ENCODE results near the gene IL1RAPL1.

IL1RAPL1 gene

GRCh38 chrX:29643181-29643580 is 1055.9 kb downstream of the IL1RAPL1 start:
- H3K4me2 ChIP-seq (ENCODE audit: low read depth, low read length, poor library complexity, severe bottlenecking): no peak overlapping the region
- no peaks in the 10 kb centered on the region for H3K9me2 ChIP-seq (replicated peaks; ENCODE audit: insufficient read depth, low read length)
- no peaks in the 10 kb centered on the region for H3K79me2 ChIP-seq (ENCODE audit: insufficient read depth, low read length)
- no peaks in the 10 kb centered on the region for H3K9me3 ChIP-seq (ENCODE audit: insufficient read depth, low read length)
- H3K36me3 ChIP-seq (ENCODE audit: low read length): no peaks in the 10 kb centered on the region
- H4K20me1 ChIP-seq (ENCODE audit: low read depth, low read length): no peaks in the 10 kb centered on the region
- no peak overlapping the region for H3K9ac ChIP-seq (ENCODE audit: low read length)
- no peak overlapping the region for H3K27ac ChIP-seq (ENCODE audit: low read depth, low read length)
- no peaks in the 10 kb centered on the region for H3F3A ChIP-seq (ENCODE audit: insufficient read depth)
- H3K27me3 ChIP-seq (ENCODE audit: low read length): no peaks in the 10 kb centered on the region
- H3K4me3 ChIP-seq (ENCODE audit: insufficient read depth, low read length, poor library complexity, severe bottlenecking): no peak overlapping the region
- H2AFZ ChIP-seq (ENCODE audit: low read depth, low read length, severe bottlenecking): no peak overlapping the region
- no peak for TF ChIP-seq CTCF (IDR thresholded peaks at IDR 0.05; ENCODE audit: insufficient read depth, low read length, poor library complexity, severe bottlenecking)
- no peak for TF ChIP-seq EZH2phosphoT487 (conservative IDR thresholded peaks at IDR 0.05; ENCODE audit: low read length)

- H3K79me2 ChIP-seq (ENCODE audit: insufficient read depth, low read length): no peaks in the 10 kb centered on the region
- H3K4me3 ChIP-seq (ENCODE audit: insufficient read depth, low read length, poor library complexity, severe bottlenecking): no peak overlapping the region
- H3K9me2 ChIP-seq (replicated peaks; ENCODE audit: insufficient read depth, low read length): no peaks in the 10 kb centered on the region
- H3K9ac ChIP-seq (ENCODE audit: low read length): no peak overlapping the region
- no peaks in the 10 kb centered on the region for H3F3A ChIP-seq (ENCODE audit: insufficient read depth)
- no peak for TF ChIP-seq CTCF (IDR thresholded peaks at IDR 0.05; ENCODE audit: insufficient read depth, low read length, poor library complexity, severe bottlenecking)
- H3K36me3 ChIP-seq (ENCODE audit: low read length): no peaks in the 10 kb centered on the region
- H4K20me1 ChIP-seq (ENCODE audit: low read depth, low read length): no peaks in the 10 kb centered on the region
- no peak overlapping the region for H3K4me2 ChIP-seq (ENCODE audit: low read depth, low read length, poor library complexity, severe bottlenecking)
- no peak overlapping the region for H3K27ac ChIP-seq (ENCODE audit: low read depth, low read length)
- no peaks in the 10 kb centered on the region for H3K27me3 ChIP-seq (ENCODE audit: low read length)
- no peaks in the 10 kb centered on the region for H3K9me3 ChIP-seq (ENCODE audit: insufficient read depth, low read length)
- no peak overlapping the region for H2AFZ ChIP-seq (ENCODE audit: low read depth, low read length, severe bottlenecking)
These were observed 1060.9 kb downstream of the IL1RAPL1 start for GRCh38 chrX:29648161-29648560.

- TF ChIP-seq CTCF (IDR thresholded peaks at IDR 0.05; ENCODE audit: insufficient read depth, low read length, poor library complexity, severe bottlenecking) (no peak), EZH2phosphoT487 (conservative IDR thresholded peaks at IDR 0.05; ENCODE audit: low read length) (no peak)
- Histone ChIP-seq H3K9me3 (ENCODE audit: insufficient read depth, low read length) (no peaks in the 10 kb centered on the region), H3K27me3 (ENCODE audit: low read length) (no peaks in the 10 kb centered on the region), H3K4me3 (ENCODE audit: insufficient read depth, low read length, poor library complexity, severe bottlenecking) (no peak overlapping the region), H3K27ac (ENCODE audit: low read depth, low read length) (no peak overlapping the region), H3K36me3 (ENCODE audit: low read length) (no peaks in the 10 kb centered on the region), H3K9me2 (replicated peaks; ENCODE audit: insufficient read depth, low read length) (no peaks in the 10 kb centered on the region), H3K4me2 (ENCODE audit: low read depth, low read length, poor library complexity, severe bottlenecking) (no peak overlapping the region), H3K9ac (ENCODE audit: low read length) (no peak overlapping the region), H3K79me2 (ENCODE audit: insufficient read depth, low read length) (no peaks in the 10 kb centered on the region), H3F3A (ENCODE audit: insufficient read depth) (no peaks in the 10 kb centered on the region), H4K20me1 (ENCODE audit: low read depth, low read length) (no peaks in the 10 kb centered on the region), H2AFZ (ENCODE audit: low read depth, low read length, severe bottlenecking) (no peak overlapping the region)
These were observed 1065.2 kb downstream of the IL1RAPL1 start for GRCh38 chrX:29652484-29652883.

- Histone ChIP-seq H3K9ac (ENCODE audit: low read length) (no peak overlapping the region), H3K27me3 (ENCODE audit: low read length) (no peaks in the 10 kb centered on the region), H3F3A (ENCODE audit: insufficient read depth) (no peaks in the 10 kb centered on the region), H3K4me2 (ENCODE audit: low read depth, low read length, poor library complexity, severe bottlenecking) (no peak overlapping the region), H3K79me2 (ENCODE audit: insufficient read depth, low read length) (no peaks in the 10 kb centered on the region), H3K9me2 (replicated peaks; ENCODE audit: insufficient read depth, low read length) (no peaks in the 10 kb centered on the region), H3K9me3 (ENCODE audit: insufficient read depth, low read length) (no peaks in the 10 kb centered on the region), H2AFZ (ENCODE audit: low read depth, low read length, severe bottlenecking) (no peak overlapping the region), H4K20me1 (ENCODE audit: low read depth, low read length) (no peaks in the 10 kb centered on the region), H3K36me3 (ENCODE audit: low read length) (no peaks in the 10 kb centered on the region), H3K27ac (ENCODE audit: low read depth, low read length) (no peak overlapping the region), H3K4me3 (ENCODE audit: insufficient read depth, low read length, poor library complexity, severe bottlenecking) (no peak overlapping the region)
- no peak for TF ChIP-seq CTCF (IDR thresholded peaks at IDR 0.05; ENCODE audit: insufficient read depth, low read length, poor library complexity, severe bottlenecking)
- TF ChIP-seq EZH2phosphoT487 (conservative IDR thresholded peaks at IDR 0.05; ENCODE audit: low read length): no peak
These were observed 1066.5 kb downstream of the IL1RAPL1 start for GRCh38 chrX:29653721-29654120.
